Skin epidermis (tissue), 12 donors: ENCODE measurements around the gene EDA2R.
A peak's percentile ranks its signal among the peaks of the same experiment; 100 is the strongest.

ENCODE experiments used
- H3K27ac ChIP-seq, 21 experiments: fragments of 200-600 bp; sonication (generic) in 11 of 21; one replicate each; pipeline ENCODE4 v1.5.0; 2020; ENCODE audit warnings: mild to moderate bottlenecking in 3 of 21, inconsistent platforms in 2 of 21, moderate library complexity in 2 of 21
- H3K4me3 ChIP-seq, 7 experiments: fragments of 200-600 bp; sonication (generic) in 2 of 7; one replicate each; pipeline ENCODE4 v1.5.0; 2020; ENCODE audit warnings: inconsistent platforms in 2 of 7, mild to moderate bottlenecking in 2 of 7, moderate library complexity in 1 of 7

The EDA2R gene

GRCh38 chrX:66638591-66639500, at the start of gene EDA2R:
Gene EDA2R, minus strand, starts transcription at chrX:66639078. Its CDS starts 23,058 bp downstream, at chrX:66616020.
- Histone ChIP-seq H3K4me3 (peak within 1 kb of the TSS in 6 of 7 experiments; percentile 14 to 42 (median 24)), H3K27ac (peak within 1 kb of the TSS in 7 of 21 experiments; percentile 3 to 66 (median 53))

GRCh38 chrX:66684196-66684595, 45.3 kb upstream of the EDA2R start:
- Histone ChIP-seq H3K4me3 (no peak overlapping the region), H3K27ac (no peak overlapping the region)

DNA sequence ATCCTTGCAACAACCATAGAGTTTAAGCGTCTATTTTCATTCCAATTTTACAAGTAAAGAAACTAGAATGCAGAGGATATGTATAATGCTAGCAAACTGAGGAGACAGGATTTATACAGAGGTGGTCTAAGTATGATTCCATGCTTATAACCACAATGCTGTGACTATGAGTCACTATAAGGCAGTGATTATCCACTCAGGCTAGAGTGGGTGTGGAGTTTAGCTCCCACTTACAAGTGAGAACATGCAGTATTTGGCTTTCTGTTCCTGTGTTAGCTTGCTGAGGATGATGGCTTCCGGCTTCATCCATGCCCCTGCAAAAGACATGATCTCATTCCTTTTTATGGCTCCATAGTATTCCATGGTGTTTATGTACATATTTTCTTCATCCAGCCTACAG, 41.6 kb upstream of the EDA2R start:
- H3K27ac ChIP-seq: no peak overlapping the region
- H3K4me3 ChIP-seq: no peak overlapping the region

DNA sequence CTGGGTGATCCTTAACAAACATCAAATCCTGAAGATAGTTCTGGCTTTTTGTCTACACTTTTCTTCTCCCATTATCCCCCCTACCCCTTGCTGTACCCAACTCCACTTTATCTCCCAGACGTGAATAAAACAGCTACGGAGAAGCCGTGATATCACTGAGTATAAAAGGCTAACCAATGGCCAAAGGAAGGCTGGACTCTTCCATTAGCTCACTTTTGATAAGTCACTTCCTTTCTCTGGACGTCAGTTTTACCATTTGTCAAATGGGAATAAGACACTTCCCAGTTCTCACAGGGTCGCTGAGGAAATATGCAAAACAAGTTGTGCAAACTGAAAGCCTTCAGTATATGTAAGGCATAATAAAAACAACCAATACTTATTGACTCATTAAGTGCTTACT, 38.6 kb upstream of the EDA2R start:
- peak overlapping the region in 1 of 21 experiments; percentile 75 for H3K27ac ChIP-seq
- no peak overlapping the region for H3K4me3 ChIP-seq

DNA sequence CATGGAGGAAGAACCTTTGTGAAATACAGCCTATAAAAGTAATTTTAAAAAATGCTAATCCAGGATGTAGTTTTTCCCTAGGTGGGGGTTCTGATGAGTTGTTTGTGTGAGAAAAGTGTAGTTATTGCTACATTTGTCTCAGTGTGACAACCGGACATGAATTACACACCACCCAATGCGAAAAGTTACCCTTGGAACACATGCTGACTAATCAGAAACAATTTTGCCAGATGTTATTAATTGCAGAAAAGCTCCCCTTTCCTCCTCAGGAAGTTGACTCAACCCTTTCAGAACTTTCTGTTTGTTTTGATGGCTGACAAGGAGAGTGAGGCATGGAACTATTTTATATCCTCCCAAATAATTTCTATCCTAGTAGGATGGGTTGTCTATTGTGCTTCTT, 38.1 kb upstream of the EDA2R start:
- Histone ChIP-seq H3K4me3 (no peak overlapping the region), H3K27ac (peak overlapping the region in 4 of 21 experiments; percentile 22 to 75 (median 34))

DNA sequence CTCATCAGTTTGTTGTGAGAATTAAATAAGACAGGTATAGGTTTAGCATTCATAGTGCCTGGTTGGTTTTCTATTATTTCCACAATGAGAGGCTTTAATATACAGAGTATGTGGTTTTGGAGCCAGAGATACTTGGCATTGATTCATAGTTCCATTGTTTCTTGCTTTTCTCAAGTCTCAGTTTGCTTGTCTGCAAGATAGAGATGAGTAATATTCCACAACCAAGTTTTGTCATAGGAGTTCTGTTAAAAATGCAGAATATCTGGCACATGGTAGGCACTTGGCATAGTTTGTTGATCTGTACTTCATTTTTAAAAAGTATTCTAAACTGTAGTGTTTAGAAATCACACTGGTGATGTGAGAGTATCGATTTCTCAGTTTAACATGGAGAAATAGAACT, 37.5 kb upstream of the EDA2R start:
- Histone ChIP-seq H3K4me3 (no peak overlapping the region), H3K27ac (peak overlapping the region in 4 of 21 experiments; percentile 22 to 75 (median 34))

DNA sequence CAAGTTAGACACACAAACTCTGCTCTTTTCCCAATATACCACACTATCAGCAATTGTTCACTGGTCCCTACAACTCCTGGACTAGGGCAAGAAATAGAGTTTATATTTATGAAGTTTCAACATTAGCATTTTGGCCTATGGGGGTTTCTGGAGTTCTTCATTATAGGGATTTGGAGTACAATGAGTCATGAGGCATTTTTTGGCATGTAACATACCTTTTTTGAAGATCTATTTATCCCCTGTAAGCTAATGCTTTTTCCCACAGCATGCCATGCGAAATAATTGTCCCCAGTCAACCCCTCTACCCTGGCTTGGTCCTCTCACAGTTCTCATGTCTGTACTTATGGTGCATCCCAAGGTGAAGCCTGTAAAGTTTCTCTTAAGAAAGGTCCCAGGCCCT, 36.7 kb upstream of the EDA2R start:
- no peak overlapping the region for H3K4me3 ChIP-seq
- H3K27ac ChIP-seq: no peak overlapping the region

DNA sequence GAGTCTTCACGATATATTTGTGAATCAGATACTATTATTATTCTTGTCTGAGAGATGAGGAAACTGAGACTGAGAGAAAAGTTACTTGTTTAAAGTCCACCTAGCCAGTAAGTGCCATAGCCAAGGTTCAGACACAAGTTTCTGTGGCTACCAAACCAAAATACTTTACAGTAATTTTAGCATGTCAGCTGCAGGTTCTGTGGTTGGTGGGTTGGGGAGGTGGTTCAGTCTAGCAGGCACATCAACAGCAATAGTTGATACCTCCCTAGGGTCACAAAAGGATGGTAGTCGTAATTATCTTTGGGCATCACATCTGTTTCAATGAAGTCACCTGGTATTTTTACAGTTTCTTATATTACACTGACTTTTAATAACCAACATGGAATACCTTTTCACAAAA, 35.6 kb upstream of the EDA2R start:
- H3K4me3 ChIP-seq: no peak overlapping the region
- H3K27ac ChIP-seq: no peak overlapping the region

GRCh38 chrX:66672106-66672505, 33.2 kb upstream of the EDA2R start:
- no peak overlapping the region for H3K27ac ChIP-seq
- H3K4me3 ChIP-seq: no peak overlapping the region

DNA sequence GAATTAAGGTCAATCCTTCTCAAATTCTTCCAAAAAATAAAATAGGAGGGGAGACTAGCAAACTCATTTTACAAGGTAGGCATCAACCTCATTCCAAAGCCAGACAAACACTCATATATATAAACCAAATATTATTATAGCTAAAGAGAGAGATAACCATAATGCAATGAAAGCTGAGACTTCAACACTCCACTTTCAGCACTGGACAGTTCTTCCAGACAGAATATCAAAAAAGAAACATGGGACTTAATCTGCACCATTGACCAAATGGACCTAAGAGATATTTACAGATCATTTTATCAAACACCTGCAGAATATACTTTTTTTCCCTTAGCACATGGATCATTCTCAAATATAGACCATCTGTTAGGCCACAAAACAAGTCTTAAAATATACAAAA, 15.5 kb upstream of the EDA2R start:
- H3K27ac ChIP-seq: no peak overlapping the region
- no peak overlapping the region for H3K4me3 ChIP-seq

DNA sequence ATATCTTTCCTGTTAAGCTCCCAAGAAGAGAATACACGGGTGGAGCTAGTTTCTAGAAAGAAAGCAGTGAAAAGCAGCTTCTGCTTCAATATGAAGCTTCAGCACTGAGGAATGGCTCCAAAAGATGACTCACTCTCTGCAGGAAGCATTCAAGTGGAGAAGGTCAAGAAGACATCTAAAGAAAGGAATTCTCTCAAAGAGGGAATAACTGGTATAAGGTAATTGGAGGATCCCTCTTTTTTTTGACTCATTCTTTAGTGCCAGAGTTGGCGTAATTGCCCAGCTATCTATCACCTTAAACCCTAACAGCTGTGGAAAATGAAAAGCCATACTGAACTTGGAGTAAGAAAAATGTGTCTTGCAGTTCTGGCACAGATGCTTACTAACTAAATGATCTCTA, 3.5 kb downstream of the EDA2R start:
- H3K4me3 ChIP-seq: no peak overlapping the region
- no peak overlapping the region for H3K27ac ChIP-seq

- Histone ChIP-seq H3K27ac (peak overlapping the region in 1 of 21 experiments; percentile 33), H3K4me3 (no peak overlapping the region)
Measured at GRCh38 chrX:66634272-66634671, 4.6 kb downstream of the EDA2R start.

- Histone ChIP-seq H3K4me3 (no peak overlapping the region), H3K27ac (peak overlapping the region in 3 of 21 experiments; percentile 3 to 25 (median 18))
Measured at GRCh38 chrX:66633541-66633940, 5.3 kb downstream of the EDA2R start.

GRCh38 chrX:66632981-66633380, 5.9 kb downstream of the EDA2R start:
- Histone ChIP-seq H3K27ac (peak overlapping the region in 2 of 21 experiments; percentile 18 to 25), H3K4me3 (no peak overlapping the region)

DNA sequence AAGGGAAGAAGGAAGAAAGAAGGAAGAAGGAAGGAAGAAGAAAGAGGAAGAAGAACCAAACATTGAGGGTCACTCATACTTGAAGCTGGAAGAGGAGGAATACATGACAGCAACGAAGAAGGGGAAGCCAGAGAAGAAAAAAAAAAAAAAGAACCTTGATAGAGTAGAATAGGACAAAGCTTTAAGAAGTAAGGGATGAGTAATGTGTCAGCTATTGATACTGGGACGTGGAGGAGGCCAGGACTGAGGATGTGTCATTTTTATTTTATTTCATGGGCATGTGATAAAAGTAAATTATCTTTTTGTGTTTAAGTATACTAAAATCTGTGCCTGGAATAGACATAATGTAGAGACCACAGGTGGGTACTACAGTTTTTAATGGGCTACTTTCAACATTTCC, 6.4 kb downstream of the EDA2R start:
- no peak overlapping the region for H3K27ac ChIP-seq
- no peak overlapping the region for H3K4me3 ChIP-seq

- Histone ChIP-seq H3K27ac (no peak overlapping the region), H3K4me3 (no peak overlapping the region)
Measured at GRCh38 chrX:66625525-66625924, 13.4 kb downstream of the EDA2R start.

DNA sequence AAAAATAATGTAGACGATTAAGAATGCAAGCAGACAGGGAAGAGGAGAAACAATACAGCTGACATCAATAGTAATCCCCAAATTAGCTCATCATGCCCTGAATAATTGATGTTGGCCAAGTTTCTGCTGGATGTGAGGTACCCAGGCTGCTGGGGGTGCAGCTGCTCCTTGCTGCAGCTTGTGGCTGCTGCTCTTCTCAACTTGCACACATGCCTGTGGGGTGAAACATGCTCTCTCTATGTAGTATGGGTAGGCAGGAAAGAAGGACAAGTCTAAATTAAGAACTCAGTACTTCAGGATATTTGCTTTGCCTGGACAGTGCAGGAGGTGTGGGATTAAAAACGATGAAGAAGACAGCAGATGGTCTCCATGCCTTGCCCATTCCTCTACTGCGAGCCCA, 16.7 kb downstream of the EDA2R start:
- Histone ChIP-seq H3K27ac (no peak overlapping the region), H3K4me3 (no peak overlapping the region)

GRCh38 chrX:66616944-66617343, 21.9 kb downstream of the EDA2R start:
- H3K27ac ChIP-seq: no peak overlapping the region

GRCh38 chrX:66602381-66602938, 36.4 kb downstream of the EDA2R start:
- no peak overlapping the region for H3K4me3 ChIP-seq
- no peak overlapping the region for H3K27ac ChIP-seq

More at GRCh38 chrX:66616944-66617343, 21.9 kb downstream of the EDA2R start:
- no peak overlapping the region for H3K4me3 ChIP-seq

DNA sequence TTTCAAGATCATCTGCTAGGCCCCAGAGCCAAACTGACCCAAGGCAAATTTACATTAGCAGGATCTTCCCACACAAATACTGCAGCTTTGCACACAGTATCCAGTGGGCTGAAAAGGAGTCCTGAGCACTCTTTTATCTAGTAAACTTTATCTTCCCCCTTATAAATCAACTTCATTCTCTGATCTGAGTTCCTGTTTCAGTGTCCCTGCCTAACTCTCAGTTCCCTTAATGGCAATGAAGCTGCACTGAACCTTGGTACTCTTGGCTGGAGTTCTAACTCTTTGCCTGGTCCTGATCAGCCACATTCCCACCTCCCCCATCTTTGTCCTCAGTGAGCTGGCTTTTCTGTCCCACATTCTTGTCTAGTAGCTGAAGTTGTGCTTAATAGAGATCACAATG, 37.4 kb downstream of the EDA2R start:
- no peak overlapping the region for H3K27ac ChIP-seq
- no peak overlapping the region for H3K4me3 ChIP-seq

- H3K4me3 ChIP-seq: no peak overlapping the region
- no peak overlapping the region for H3K27ac ChIP-seq
Measured at GRCh38 chrX:66579219-66579618, 59.7 kb downstream of the EDA2R start.
